ENCODE results near the gene TCP11L2. TPM values are rescaled to one million over a fixed set of nuclear protein-coding genes. Genes with fewer than 3 reads are reported as not detected.
"Not testable (repeated sequence)": the region's sequence is repeated elsewhere in the genome, so short reads cannot be mapped to it uniquely, and the experiment has no call there.

The TCP11L2 gene
- total RNA-seq, 1 donor from 2014 or later: 93.7 TPM

- DNase-seq (ENCODE audit: missing footprints): no peak
- intact Hi-C loops (cut with DNase I): no loop called here
- ATAC-seq: no peak
These were observed 58.0 kb downstream of the TCP11L2 start for GRCh38 chr12:106360400-106360994.

- DNase-seq (ENCODE audit: missing footprints): no peak
- ATAC-seq: no peak
- intact Hi-C loops (cut with DNase I): no loop called here
These were observed 60.4 kb downstream of the TCP11L2 start for GRCh38 chr12:106362971-106363370.

GRCh38 chr12:106364261-106364660, 61.7 kb downstream of the TCP11L2 start:
- intact Hi-C loops (cut with DNase I): no loop called here
- no peak for ATAC-seq
- DNase-seq (ENCODE audit: missing footprints): no peak

GRCh38 chr12:106369624-106370346, 67.3 kb downstream of the TCP11L2 start:
- intact Hi-C loops (cut with DNase I): no loop called here
- DNase-seq (ENCODE audit: missing footprints) (no peak), ATAC-seq (no peak)

GRCh38 chr12:106378788-106379187, 76.3 kb downstream of the TCP11L2 start:
- DNase-seq (ENCODE audit: missing footprints) (no peak), ATAC-seq (no peak)
- intact Hi-C loops (cut with DNase I): no loop called here

GRCh38 chr12:106380954-106381353, 78.4 kb downstream of the TCP11L2 start:
- DNase-seq (ENCODE audit: missing footprints): no peak
- no peak for ATAC-seq
- intact Hi-C loops (cut with DNase I): no loop called here

- ATAC-seq; intact Hi-C loops (cut with DNase I); DNase-seq (ENCODE audit: missing footprints): not testable (repeated sequence)
These were observed 79.3 kb downstream of the TCP11L2 start for GRCh38 chr12:106381866-106382265.

GRCh38 chr12:106386813-106387535, 84.4 kb downstream of the TCP11L2 start:
- intact Hi-C loops (cut with DNase I): loop anchor here (5.0 kb wide), 2 partner anchors 455 to 715 kb away; no protein-coding TSS in a partner anchor
- DNase-seq (ENCODE audit: missing footprints) (no peak), ATAC-seq (no peak)

GRCh38 chr12:106387848-106388377, 85.4 kb downstream of the TCP11L2 start:
- intact Hi-C loops (cut with DNase I): loop anchor here (5.0 kb wide), 2 partner anchors 454 to 714 kb away; no protein-coding TSS in a partner anchor
- no peak for ATAC-seq
- DNase-seq (ENCODE audit: missing footprints): no peak

GRCh38 chr12:106389151-106389550, 86.6 kb downstream of the TCP11L2 start:
- intact Hi-C loops (cut with DNase I): loop anchor here (5.0 kb wide), 2 partner anchors 453 to 713 kb away; no protein-coding TSS in a partner anchor
- ATAC-seq: no peak
- DNase-seq (ENCODE audit: missing footprints): no peak

- DNase-seq (ENCODE audit: missing footprints): no peak
- intact Hi-C loops (cut with DNase I): no loop called here
- ATAC-seq: no peak
These were observed 90.2 kb downstream of the TCP11L2 start for GRCh38 chr12:106392759-106393158.

Other genes starting within 250 kb of the TCP11L2 start
- 42.1 TPM for gene NUAK1, start 163.8 kb upstream of the TCP11L2 start, total RNA-seq
- 40.2 TPM for gene CKAP4, start 54.7 kb upstream of the TCP11L2 start, total RNA-seq
- gene POLR3B, start 55.0 kb downstream of the TCP11L2 start, total RNA-seq: 7.3 TPM

Data from Right ventricle myocardium inferior (tissue), 1 donor.